Stimulated activated CD8-positive, alpha-beta memory T cell treated with anti-CD3 and anti-CD28 coated beads, Interleukin-12 subunit alpha, Interleukin-12 subunit beta, amount 100 ng/mL, for 24 hours (primary cell): ENCODE measurements around the gene LYPLA2.
"Not testable (repeated sequence)": the region's sequence is repeated elsewhere in the genome, so short reads cannot be mapped to it uniquely, and the experiment has no call there.

Experiments used
- DNase-seq: peaks from one replicate; pipeline ENCODE4 v3.0.0-alpha.2; 2020; ENCODE audit errors: extremely low read depth

LYPLA2 gene

DNA sequence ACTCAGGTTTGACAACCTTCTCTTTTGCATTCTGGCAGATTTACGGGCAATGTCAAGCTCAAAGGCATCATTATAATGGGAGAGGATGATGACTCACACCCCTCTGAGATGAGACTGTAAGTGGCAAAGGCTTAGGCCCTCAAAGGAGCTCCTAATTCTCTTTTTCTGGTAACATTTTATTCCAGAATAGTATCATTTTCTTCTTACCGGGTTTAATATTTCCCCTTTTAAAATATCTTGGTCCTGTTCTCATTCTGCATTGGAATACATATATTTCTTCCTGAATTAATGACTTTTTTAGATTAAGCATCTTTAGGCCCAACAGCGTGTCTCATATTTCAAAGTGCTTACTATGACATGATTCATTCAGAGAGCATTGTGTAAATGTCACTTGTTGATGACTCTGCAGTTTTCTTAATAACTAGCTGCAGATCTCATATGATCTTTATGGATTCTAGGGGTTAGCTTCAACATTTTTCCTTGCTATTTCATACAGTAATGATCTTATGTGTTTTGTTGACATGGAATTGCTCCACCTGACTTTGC is 11.0 kb upstream of the LYPLA2 start:
- no peak for DNase-seq

DNA sequence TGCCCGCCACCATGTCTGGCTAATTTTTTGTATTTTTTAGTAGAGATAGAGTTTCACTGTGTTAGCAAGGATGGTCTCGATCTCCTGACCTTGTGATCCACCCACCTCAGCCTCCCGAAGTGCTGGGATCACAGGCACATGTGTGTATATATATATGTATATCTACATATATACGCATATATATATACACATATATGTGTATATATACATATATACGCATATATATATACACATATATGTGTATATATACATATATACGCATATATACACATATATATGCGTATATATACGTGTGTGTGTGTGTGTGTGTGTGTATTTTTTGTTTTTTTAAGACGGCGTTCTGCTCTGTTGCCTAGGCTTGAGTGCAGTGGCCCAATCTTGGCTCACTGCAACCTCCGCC is 7.8 kb upstream of the LYPLA2 start:
- DNase-seq = not testable (repeated sequence)

DNA sequence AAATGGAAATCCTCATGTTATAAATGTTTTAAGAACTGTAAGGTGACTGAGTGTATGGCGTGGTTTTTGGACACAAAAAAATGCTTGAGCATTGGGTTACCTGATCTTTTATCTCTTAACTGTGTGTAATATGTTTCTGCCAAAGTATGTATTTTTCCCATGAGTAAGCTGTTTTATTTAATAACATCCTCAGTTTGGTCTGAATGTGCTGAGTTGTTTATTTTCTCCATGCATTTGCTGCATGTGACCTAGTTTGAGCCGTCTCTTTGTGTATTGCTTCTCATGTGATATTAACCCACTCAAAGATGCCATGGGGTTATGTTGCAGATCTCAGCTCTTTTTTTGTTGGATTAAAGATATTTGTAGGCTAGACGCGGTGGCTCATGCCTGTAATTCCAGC is 6.1 kb upstream of the LYPLA2 start:
- no peak for DNase-seq

DNA sequence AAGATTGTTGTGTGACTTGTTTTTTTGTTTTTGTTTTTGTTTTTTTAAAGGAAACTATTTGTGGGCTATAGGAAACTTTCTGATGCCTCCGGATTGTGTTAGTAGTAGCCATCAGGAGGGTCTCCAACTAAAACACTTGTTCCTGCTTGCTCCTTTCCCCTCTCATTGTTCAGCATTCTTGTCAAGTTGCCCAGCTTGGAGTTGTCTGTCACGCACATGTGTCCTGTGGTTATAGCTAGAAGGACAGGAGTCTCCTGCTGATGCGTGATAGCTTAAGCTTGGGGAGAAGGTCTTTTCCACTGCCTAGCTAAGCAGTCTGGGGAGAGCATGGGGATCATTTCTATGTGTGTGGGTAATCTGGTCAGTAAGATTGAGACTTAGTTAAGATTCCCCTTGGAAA is 3.2 kb upstream of the LYPLA2 start:
- no peak for DNase-seq

DNA sequence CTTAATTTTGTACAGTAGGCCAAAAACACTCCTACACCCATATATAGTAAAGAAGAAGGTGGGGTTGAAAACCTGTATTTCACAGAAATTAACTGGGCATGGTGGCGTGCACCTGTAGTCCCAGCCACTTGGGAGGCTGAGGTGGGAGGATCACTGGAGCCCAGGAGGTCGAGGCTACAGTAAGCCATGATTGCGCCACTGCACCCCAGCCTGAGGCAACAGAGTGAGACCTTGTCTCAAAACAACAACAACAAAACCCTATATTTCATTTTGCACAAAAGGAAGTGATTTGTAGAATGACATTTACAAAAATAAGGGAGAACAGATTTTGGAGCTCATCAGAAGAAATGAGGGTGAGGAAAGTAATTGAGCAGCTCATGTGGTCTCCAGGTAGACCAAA is 2.2 kb upstream of the LYPLA2 start:
- no peak for DNase-seq

DNA sequence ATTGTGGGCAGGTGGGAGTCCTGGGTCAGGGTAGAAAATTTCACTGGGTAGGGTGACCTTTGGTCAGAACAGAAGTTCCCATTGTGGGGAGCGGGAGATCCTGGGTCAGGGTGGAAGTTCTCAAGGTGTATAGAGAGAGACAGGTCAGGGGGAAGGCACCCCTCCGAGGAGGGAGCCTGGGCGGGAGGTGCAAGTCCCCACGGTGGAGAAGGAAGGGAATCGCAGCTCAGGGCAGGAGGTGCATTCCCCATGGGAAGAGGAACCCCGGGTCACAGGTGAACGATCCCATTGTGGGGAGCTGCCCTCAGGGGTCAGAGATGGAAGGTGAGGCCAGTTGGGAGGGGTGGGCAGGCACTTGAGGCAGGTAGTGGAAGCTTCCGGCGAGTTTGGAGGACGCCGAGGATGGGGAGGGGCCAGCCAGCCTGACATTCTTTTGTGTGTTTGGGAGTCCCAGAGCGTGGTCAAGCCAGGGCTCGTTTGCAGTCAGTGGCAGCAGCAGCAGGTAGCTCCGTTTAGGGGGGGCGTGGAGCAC is 637 bp downstream of the LYPLA2 start:
- no peak for DNase-seq

DNA sequence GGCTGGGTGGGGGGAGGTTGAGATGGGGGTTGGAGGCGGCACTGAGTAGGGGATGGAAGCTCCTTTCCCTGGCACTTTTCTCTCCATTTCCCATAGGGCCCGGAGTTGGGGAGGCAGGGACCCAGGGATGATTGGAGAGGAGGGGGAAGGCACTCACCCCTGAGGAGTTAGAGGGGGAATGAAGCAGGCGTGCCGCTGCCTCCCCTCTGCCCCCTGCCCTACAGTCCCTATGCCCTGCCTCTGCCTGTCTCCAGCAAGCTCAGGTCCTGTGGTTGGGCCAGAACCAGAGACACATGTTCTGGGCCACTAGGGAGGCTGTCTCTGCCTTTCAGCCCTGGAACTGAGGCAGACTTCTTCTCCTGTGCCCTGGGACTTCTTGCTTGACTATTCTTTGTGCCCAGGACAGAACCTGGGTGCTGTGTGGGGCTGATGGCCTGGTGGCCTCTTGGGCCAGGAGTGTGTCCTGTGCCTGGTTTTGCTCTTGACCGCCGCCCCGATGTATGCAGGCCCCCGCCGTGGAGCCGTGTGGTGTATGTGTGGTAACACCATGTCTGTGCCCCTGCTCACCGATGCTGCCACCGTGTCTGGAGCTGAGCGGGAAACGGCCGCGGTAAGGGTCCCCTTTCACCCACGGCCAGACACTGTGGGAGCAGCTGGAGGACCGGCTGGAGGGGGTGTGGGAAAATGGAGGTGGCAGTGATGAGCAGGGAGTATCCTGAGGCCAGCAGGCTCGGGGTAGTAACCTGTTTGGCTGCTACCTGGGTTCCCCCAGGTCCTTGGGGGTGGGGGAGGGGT is 1.4 kb downstream of the LYPLA2 start:
- DNase-seq = no peak

DNA sequence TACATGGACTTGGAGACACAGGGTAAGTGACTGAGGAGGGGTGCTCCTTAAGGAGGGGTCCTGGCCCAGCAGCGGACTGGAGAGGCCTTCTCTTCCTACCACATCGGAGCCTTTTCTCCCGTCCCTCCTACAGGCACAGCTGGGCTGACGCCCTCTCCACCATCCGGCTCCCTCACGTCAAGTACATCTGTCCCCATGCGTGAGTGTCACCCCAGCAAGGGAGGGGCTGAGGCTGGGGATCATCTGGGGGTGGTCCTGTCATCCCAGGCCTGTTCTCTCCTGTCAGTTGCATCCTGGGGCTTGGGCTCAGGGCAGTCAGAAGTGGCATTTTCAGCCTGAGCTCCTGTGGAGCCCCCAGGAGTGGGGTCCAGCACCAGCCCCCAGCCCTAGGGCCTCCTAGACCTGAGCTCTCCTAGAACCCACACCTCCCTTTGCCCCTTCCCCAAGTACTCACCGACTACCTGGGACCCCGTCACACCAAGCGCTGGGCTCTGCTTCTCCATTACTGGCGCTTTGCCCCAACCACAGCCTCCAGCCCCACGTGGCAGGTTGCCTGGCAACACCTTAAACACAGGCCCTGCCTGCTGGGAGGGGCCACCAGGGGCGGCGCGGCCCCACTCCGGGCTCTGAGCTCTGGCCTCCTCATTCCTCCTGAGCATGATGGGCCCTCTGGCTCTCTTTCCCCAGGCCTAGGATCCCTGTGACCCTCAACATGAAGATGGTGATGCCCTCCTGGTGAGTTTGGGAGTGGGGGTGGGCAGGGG is 2.3 kb downstream of the LYPLA2 start:
- DNase-seq = no peak

DNA sequence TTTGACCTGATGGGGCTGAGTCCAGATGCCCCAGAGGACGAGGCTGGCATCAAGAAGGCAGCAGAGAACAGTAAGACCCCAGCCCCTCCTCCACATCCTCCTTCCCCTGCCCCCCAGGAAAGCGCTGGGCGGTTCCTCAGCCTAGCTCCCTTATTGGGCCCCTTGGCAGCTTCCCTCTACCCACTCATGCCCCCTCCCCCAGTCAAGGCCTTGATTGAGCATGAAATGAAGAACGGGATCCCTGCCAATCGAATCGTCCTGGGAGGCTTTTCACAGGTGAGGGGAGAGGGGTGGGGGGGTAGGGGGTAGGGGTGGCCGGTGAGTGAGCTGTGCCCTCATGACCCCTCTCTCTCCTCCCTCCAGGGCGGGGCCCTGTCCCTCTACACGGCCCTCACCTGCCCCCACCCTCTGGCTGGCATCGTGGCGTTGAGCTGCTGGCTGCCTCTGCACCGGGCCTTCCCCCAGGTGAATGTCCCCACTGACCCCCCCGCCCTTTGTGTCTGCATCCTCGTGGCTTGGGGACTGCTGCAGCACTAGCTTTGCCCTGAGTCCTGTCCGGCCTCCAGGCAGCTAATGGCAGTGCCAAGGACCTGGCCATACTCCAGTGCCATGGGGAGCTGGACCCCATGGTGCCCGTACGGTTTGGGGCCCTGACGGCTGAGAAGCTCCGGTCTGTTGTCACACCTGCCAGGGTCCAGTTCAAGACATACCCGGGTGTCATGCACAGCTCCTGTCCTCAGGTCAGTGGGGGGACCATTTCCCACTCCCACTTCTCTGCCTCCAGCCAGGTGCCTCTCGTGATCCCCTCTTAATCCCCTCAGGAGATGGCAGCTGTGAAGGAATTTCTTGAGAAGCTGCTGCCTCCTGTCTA is 3.2 kb downstream of the LYPLA2 start:
- no peak for DNase-seq

DNA sequence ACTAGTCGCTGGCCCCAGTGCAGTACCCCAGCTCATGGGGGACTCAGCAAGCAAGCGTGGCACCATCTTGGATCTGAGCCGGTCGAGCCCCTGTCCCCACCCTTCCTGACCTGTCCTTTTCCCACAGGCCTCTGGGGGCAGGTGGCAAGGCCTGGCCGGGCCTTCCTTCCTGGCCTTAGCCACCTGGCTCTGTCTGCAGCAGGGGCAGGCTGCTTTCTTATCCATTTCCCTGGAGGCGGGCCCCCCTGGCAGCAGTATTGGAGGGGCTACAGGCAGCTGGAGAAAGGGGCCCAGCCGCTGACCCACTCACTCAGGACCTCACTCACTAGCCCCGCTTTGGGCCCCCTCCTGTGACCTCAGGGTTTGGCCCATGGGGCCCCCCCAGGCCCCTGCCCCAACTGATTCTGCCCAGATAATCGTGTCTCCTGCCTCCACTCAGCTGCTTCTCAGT is 3.8 kb downstream of the LYPLA2 start:
- not testable (repeated sequence) for DNase-seq

DNA sequence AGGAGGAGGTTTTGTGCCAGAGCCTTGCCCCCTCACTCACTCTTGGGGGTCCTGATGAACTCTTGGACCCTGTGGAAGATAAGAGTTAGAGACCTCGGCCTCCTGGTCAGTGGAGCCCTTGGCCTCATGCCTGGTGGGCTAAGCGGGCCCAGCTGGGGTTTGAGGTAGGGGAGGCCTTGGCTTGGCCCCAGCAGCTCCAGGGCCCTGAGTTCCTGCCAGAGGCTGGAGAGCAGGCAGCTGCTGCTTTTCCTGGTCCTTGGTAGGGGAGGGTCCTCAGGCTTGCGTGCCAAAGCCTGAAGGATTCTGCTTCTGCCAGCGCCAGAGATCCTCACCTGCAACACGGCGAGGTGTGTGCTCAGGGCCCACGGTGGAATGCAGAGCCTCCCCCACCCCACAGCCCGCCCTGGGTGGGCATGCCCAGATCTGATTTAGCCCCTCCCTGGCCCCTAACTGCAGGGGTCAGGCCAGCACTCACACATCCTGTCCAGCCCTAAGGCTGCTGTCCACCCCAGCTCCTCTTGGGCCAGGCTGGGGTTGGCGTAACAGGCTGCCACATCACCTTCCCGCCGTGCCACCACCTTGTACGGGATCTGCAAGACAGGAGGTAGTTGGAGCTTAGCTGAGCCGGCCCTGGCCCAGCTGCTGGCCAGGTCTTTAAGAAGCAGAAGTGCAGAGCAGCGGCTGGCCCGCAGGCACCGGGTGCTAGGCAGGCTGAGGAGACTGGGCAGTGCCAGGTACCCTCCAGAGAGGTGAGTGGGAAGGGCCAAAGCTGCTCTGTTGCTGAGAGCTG is 4.9 kb downstream of the LYPLA2 start:
- DNase-seq = no peak

DNA sequence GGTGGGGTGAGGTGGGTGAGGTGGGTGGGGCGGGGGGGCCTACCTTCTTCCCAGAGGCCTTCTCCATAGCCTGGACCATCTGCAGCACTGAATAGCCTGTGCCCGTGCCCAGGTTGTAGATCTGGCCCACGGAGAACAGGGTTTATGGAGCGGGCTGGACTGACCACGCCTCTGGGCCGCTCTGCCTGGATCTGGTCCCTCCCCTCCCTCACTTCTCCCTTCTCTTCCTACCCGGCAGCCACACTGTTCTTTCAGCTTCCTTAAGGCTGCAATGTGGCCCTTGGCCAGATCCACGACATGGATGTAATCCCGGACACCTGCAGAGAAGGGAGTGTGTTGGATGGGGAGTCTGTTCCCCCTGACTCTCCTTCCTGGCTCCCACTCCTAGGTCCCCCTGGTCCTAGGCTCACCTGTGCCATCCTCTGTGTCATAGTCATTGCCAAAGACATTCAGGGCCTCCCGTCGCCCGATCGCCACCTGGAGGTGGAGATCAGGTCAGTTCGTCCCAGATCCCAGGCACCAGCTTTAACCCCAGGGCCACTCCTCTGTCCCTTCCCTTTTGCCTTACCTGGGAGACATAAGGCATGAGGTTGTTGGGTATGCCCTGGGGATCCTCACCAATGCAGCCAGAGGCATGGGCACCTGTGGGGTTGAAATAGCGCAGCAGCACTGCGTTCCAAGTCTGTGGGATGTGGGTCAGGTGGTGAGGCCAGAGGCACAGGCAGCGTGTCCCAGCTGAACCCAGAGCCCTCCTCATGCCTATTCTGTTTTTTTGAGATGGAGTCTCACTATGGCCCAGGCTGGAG is 5.7 kb downstream of the LYPLA2 start:
- no peak for DNase-seq

DNA sequence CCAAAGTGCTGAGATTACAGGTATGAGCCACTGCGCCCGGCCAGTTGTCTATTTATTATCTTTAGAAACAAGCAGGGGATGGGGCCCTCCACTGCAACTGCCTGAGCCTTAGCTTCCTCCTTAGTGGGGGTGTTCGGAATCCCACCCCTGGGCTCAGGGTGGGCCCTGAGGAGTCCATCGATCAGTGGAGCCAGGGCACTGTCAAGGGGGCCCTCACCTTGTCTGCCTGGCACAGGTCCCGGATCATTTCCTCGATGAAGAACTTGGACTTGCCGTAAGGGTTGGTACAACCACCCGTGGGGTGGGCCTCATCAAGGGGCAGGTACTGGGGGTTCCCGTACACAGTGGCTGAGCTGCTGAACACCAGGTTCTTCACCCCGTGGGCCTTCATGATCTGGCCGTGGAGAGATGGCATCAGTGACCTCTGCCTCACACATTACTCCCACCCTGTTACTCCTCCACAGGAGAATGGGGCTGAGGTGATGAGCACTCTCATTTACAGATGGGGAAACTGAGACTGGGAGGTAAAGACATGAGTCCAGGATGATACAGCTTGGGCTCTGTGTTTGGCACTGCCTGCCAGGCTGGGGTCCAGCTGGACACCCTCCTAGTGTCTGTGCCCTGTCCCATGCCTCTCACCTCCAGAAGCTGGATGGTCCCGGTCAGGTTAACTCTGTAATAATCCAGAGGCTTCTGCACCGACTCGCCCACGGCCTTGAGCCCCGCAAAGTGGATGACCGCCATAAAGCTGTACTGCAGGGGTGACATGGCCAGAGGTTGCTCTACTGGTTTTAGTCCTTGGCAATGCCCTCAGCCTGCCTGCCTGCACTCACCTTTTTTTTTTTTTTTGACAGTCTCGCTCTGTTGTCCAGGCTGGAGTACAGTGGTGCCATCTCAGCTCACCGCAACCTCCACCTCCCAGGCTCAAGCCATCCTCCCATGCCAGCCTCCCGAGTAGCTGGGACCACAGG is 6.8 kb downstream of the LYPLA2 start:
- DNase-seq = no peak

DNA sequence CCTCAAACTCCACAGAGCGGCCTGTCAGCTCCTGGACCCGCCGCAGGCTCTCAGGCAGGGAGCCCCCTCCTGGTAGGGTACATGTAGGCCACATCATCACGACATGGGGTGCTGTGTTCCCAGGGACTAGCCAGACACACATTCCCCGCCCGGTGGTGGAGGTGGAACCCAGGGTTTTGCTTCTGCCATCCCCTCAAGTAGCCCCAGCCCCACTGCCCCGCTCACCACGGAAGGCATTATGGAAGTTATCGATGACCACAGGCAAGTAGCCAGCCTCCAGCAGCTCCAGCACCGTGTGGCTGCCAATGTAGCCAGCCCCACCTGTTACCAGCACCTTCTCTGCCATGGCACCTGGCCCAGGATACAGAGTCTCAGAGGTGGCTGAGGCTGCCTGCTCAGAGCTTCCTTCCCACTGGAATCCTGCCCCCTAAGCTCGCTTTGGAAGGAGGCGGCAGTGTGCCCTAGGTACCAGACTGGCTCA is 7.8 kb downstream of the LYPLA2 start:
- no peak for DNase-seq

DNA sequence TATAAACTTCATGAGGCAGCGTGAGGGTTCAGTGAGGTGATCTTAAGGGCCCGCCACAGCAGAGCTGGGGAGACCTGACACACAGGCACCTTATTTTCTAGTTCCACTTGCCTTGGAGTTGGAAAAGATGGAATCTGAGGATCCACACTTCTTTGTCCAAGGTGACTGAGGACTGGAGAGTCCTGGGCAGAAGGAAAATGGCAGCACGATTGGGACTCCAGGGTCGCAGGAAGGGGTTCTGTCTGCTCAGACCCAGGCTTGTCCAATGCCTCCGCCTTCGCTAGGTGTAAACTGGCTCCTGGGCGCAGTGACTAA is 8.3 kb downstream of the LYPLA2 start:
- DNase-seq = no peak

DNA sequence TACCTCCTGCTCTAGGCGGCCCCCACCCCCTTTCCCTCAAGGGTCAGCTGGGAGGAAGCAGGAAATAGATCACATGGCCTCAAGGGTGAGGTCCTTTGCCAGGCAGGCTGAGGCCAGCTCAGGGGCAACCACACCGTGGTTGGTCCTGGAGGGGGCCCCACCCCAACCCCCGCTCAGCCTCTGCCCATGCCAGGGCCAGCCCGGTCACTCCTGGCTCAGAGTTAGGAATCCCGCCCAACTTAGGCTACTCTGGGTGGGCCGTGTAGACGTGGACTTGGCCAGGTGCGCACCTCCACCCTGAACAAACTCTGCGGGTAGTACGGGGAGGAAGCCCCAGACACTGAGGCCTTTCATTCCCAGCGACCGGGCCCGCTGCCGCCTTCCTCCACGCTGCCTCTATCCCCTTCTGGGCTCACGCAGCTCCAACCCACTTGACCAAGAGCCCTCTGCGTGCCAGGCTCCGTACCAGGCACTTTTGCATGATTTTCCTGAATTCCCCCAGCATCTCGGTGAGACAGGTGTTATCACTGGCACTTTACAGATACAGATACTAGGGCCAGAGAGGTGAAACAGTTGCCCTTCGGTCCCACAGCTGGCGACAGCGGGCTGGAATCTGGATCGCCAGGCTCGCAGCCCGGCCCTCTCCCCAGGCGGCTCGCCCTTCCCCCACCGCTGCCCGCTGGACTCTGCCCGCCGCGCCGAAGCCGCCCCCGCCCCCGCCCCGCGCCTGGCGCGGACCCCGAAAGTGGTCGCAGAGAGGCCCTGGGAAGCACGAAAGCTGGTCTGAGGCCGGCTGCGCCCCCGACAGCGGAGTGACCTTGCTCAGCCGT is 8.8 kb downstream of the LYPLA2 start:
- DNase-seq = no peak

DNA sequence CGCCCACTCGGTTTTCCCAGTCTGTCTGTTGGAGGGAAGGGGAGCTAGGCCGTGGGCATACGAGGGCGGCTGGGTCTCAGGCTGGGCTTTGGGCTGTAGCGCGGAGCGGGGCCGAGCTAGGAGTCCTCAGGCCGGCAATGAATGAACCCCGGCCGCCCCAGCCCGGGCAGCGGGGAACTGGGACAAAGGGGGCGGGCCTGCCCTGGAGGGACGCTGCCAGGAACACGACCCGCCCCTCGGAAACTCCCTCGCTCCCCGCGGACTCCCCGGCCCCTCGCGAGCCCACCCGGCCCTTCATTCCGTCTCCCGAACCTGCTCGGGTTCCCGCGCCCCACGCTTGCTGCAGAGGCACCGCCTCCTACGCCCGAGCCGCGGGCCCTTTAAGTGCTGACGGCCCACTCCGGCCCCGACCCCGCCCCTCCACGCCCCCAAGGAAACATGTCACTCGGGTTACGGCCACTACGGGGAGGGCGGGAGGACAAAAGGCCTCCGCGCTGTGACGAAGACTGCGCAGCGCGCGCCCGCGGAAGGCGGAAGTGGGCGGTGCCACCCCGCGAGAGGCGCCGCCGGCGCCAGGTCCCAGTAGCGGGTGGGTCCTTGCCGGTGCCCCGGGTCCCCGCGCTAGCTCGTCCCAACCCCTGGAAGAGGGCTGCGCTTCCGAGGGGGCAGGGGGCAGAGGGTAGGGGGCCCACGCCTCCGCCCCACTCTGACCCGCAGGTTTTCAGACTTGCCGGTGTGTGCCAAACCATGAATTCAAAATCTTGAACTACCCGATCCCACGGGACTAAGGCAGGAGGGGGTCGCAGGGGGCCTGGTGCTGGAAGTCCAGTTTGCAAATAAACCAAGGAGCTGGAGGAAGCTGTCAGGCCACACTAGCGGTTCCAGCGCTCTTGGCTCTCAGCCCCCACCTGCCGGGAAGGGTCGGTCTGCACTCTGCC is 9.7 kb downstream of the LYPLA2 start, which contains the start of gene GALE:
GALE (minus strand) TSS at position 355 of the 938 bp plus-strand sequence. CDS start 1,747 bp downstream, outside the sequence.
- DNase-seq = peak; percentile 98
